Measurements from ENCODE around the gene LGR6.
A peak's percentile ranks its signal among the peaks of the same experiment; 100 is the strongest.

LGR6 gene

GRCh38 chr1:202282025-202282371 lies 88.4 kb downstream of the LGR6 start:
- no peak overlapping the region for H3K4me3 ChIP-seq (ENCODE audit: low read depth, low read length)
- no peak for DNase-seq (ENCODE audit: low read depth)
- TF ChIP-seq MYC (IDR thresholded peaks at IDR 0.05; ENCODE audit: low read depth, low read length) (no peak), CTCF (IDR thresholded peaks at IDR 0.05; ENCODE audit: low read depth, low read length) (no peak), MAX (IDR thresholded peaks at IDR 0.05; ENCODE audit: low read depth, low read length) (no peak), POLR2A (IDR thresholded peaks at IDR 0.05; ENCODE audit: extremely low read depth, insufficient read length) (no peak)

GRCh38 chr1:202282596-202283283 lies 89.1 kb downstream of the LGR6 start:
- TF ChIP-seq MYC (IDR thresholded peaks at IDR 0.05; ENCODE audit: low read depth, low read length) (no peak), POLR2A (IDR thresholded peaks at IDR 0.05; ENCODE audit: extremely low read depth, insufficient read length) (no peak), CTCF (IDR thresholded peaks at IDR 0.05; ENCODE audit: low read depth, low read length) (no peak), MAX (IDR thresholded peaks at IDR 0.05; ENCODE audit: low read depth, low read length) (no peak)
- no peak overlapping the region for H3K4me3 ChIP-seq (ENCODE audit: low read depth, low read length)
- DNase-seq (ENCODE audit: low read depth) = no peak

- TF ChIP-seq CTCF (IDR thresholded peaks at IDR 0.05; ENCODE audit: low read depth, low read length) = no peak
- TF ChIP-seq POLR2A (IDR thresholded peaks at IDR 0.05; ENCODE audit: extremely low read depth, insufficient read length) = no peak
- peak; percentile 95 for TF ChIP-seq MAX (IDR thresholded peaks at IDR 0.05; ENCODE audit: low read depth, low read length)
- TF ChIP-seq MYC (IDR thresholded peaks at IDR 0.05; ENCODE audit: low read depth, low read length) = peak; percentile 61
- peak; percentile 81 for DNase-seq (ENCODE audit: low read depth)
- no peak overlapping the region for H3K4me3 ChIP-seq (ENCODE audit: low read depth, low read length)
Observed at GRCh38 chr1:202283379-202283844, 89.8 kb downstream of the LGR6 start.

GRCh38 chr1:202283991-202284390 lies 90.4 kb downstream of the LGR6 start:
- DNase-seq (ENCODE audit: low read depth) = no peak
- no peak for TF ChIP-seq MYC (IDR thresholded peaks at IDR 0.05; ENCODE audit: low read depth, low read length)
- no peak for TF ChIP-seq MAX (IDR thresholded peaks at IDR 0.05; ENCODE audit: low read depth, low read length)
- TF ChIP-seq POLR2A (IDR thresholded peaks at IDR 0.05; ENCODE audit: extremely low read depth, insufficient read length) = no peak
- TF ChIP-seq CTCF (IDR thresholded peaks at IDR 0.05; ENCODE audit: low read depth, low read length) = no peak
- no peak overlapping the region for H3K4me3 ChIP-seq (ENCODE audit: low read depth, low read length)

- no peak for DNase-seq (ENCODE audit: low read depth)
- no peak overlapping the region for H3K4me3 ChIP-seq (ENCODE audit: low read depth, low read length)
- TF ChIP-seq MYC (IDR thresholded peaks at IDR 0.05; ENCODE audit: low read depth, low read length) (no peak), CTCF (IDR thresholded peaks at IDR 0.05; ENCODE audit: low read depth, low read length) (no peak), MAX (IDR thresholded peaks at IDR 0.05; ENCODE audit: low read depth, low read length) (no peak), POLR2A (IDR thresholded peaks at IDR 0.05; ENCODE audit: extremely low read depth, insufficient read length) (no peak)
Observed at GRCh38 chr1:202285908-202286307, 92.3 kb downstream of the LGR6 start.

Data from NB4 (cell line).